ENCODE data around the gene CMTM6. TPM values are rescaled to one million over a fixed set of nuclear protein-coding genes. Genes with fewer than 3 reads are reported as not detected.

Gene CMTM6
- total RNA-seq, 1 experiment from 2014 or later = 43.5 TPM

DNA sequence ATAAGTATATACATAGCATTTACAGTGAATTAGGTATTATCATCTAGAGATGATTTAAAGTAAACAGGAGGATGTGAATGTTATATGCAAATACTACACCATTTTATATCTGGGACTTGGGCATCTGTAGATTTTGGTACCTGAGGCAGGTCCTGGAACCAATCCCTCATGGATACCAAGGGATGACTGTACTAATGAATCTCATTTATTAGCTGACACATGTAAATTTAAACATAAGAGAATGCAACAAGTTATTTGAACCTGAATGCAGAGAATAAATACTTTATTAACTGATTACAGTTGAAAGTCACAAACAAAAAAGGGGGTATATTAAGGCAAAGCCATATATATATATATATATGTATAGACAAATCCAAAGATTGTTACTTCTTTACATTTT lies 23.1 kb upstream of the CMTM6 start:
- H3K4me1 Mint-ChIP-seq = no peaks in the 10 kb centered on the region
- Histone ChIP-seq H3K56ac (ENCODE audit: insufficient read length, low read depth, low read length) (no peak overlapping the region), H3K4ac (ENCODE audit: low read depth, low read length) (no peak overlapping the region), H4K20me1 (ENCODE audit: control insufficient read depth, insufficient read depth, insufficient read length) (no peaks in the 10 kb centered on the region), H3K79me2 (ENCODE audit: insufficient read depth, low read length) (no peaks in the 10 kb centered on the region), H4K91ac (ENCODE audit: insufficient read length, low read depth, low read length) (no peak overlapping the region), H2BK15ac (ENCODE audit: low read depth, low read length) (no peak overlapping the region), H2BK12ac (ENCODE audit: insufficient read length, low read depth, low read length) (no peak overlapping the region), H2AK5ac (ENCODE audit: insufficient read length, low read length) (no peak overlapping the region), H3K4me2 (ENCODE audit: insufficient read depth, insufficient read length, low read length) (no peak overlapping the region), H3K23ac (ENCODE audit: insufficient read length, low read depth, low read length) (no peak overlapping the region), H3K23me2 (ENCODE audit: insufficient read length, low read depth, low read length, poor library complexity, severe bottlenecking) (no peaks in the 10 kb centered on the region), H3K9ac (ENCODE audit: extremely low read depth, insufficient read length, low read length) (no peak overlapping the region), H3K18ac (ENCODE audit: insufficient read length, low read depth, low read length) (no peak overlapping the region), H3K27me3 (ENCODE audit: insufficient read depth, low read length) (no peaks in the 10 kb centered on the region), H3T11ph (ENCODE audit: low read length) (no peak overlapping the region), H4K5ac (ENCODE audit: insufficient read length, low read depth, low read length) (no peak overlapping the region), H2BK120ac (ENCODE audit: low read depth, low read length, poor library complexity, severe bottlenecking) (no peak overlapping the region), H3K27ac (ENCODE audit: insufficient read length, low read depth, low read length) (no peak overlapping the region), H3K14ac (ENCODE audit: insufficient read depth, low read length) (no peak overlapping the region), H3K9me3 (ENCODE audit: control insufficient read depth, low read depth, low read length) (no peaks in the 10 kb centered on the region), H4K8ac (replicated peaks; ENCODE audit: insufficient read length, low read depth, low read length) (no peak overlapping the region), H2AFZ (ENCODE audit: low read length) (no peak overlapping the region), H3K79me1 (ENCODE audit: insufficient read depth, low read depth, low read length, poor library complexity, severe bottlenecking) (no peaks in the 10 kb centered on the region), H3K4me1 (ENCODE audit: insufficient read depth, low read length) (no peaks in the 10 kb centered on the region), H2BK20ac (ENCODE audit: low read depth, low read length, poor library complexity, severe bottlenecking) (no peak overlapping the region), H2BK5ac (ENCODE audit: insufficient read length, low read length) (no peak overlapping the region)
- H3K36me3 Mint-ChIP-seq (ENCODE audit: insufficient read depth in 1 of 3, low read depth in 3 of 3) = peaks cover 31 to 63% (median 60%) of the 10 kb centered on the region in 3 experiments
- TF ChIP-seq, protein P1, sequence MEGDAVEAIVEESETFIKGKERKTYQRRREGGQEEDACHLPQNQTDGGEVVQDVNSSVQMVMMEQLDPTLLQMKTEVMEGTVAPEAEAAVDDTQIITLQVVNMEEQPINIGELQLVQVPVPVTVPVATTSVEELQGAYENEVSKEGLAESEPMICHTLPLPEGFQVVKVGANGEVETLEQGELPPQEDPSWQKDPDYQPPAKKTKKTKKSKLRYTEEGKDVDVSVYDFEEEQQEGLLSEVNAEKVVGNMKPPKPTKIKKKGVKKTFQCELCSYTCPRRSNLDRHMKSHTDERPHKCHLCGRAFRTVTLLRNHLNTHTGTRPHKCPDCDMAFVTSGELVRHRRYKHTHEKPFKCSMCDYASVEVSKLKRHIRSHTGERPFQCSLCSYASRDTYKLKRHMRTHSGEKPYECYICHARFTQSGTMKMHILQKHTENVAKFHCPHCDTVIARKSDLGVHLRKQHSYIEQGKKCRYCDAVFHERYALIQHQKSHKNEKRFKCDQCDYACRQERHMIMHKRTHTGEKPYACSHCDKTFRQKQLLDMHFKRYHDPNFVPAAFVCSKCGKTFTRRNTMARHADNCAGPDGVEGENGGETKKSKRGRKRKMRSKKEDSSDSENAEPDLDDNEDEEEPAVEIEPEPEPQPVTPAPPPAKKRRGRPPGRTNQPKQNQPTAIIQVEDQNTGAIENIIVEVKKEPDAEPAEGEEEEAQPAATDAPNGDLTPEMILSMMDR (conservative IDR thresholded peaks at IDR 0.05) = no peak
- DNase-seq = no peak
- H3K27ac Mint-ChIP-seq = no peak overlapping the region
- H3K4me3 Mint-ChIP-seq = no peak overlapping the region
- peaks cover 0 to 5% of the 10 kb centered on the region in 2 experiments; a peak in 3 of 5 replicates for H3K9me3 Mint-ChIP-seq
- no peaks in the 10 kb centered on the region for H3K27me3 Mint-ChIP-seq (ENCODE audit: low read depth)
